GM12801 (cell line): ENCODE measurements around the gene GALNT6.

Experiments used
- CTCF ChIP-seq: IDR thresholded peaks from one replicate; pipeline ENCODE4 v1.5.1; 2011; ENCODE audit warnings: control low read depth; ENCODE audit not compliant: insufficient read length; ENCODE audit errors: extremely low read depth

GALNT6 gene

GRCh38 chr12:51413791-51414190, 22.6 kb upstream of the GALNT6 start:
- TF ChIP-seq CTCF = no peak

- TF ChIP-seq CTCF = no peak
Observed at GRCh38 chr12:51413149-51413548, 21.9 kb upstream of the GALNT6 start.

GRCh38 chr12:51409846-51410245, 18.6 kb upstream of the GALNT6 start:
- TF ChIP-seq CTCF = no peak

GRCh38 chr12:51407604-51408003, 16.4 kb upstream of the GALNT6 start:
- no peak for TF ChIP-seq CTCF

- no peak for TF ChIP-seq CTCF
Observed at GRCh38 chr12:51406859-51407258, 15.7 kb upstream of the GALNT6 start.

- no peak for TF ChIP-seq CTCF
Observed at GRCh38 chr12:51406290-51406689, 15.1 kb upstream of the GALNT6 start.

- TF ChIP-seq CTCF = no peak
Observed at GRCh38 chr12:51405801-51406207, 14.6 kb upstream of the GALNT6 start.

GRCh38 chr12:51404627-51405026, 13.4 kb upstream of the GALNT6 start:
- no peak for TF ChIP-seq CTCF
